ENCODE data around the gene LMTK3.
"Not testable (repeated sequence)": the region's sequence is repeated elsewhere in the genome, so short reads cannot be mapped to it uniquely, and the experiment has no call there.

Gene LMTK3

DNA sequence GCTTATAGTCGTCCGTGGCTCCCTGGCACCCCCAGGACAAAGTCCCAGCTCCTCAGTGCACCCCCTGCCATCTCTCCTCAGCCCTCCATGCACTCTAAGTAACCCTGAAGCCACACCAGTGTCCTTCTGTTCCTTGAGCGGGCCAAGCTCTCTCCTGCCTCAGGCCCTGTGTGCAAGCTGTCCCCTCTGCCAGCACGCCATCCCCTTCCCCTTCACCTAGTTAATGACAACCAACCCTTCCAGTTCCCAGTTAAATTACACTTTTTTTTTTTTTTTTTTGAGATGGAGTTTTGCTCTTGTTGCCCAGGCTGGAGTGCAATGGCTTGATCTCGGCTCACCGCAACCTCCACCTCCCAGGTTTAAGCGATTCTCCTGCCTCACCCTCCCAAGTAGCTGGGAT lies 23.2 kb downstream of the LMTK3 start:
- not testable (repeated sequence) for DNase-seq (ENCODE audit: low spot score)

DNA sequence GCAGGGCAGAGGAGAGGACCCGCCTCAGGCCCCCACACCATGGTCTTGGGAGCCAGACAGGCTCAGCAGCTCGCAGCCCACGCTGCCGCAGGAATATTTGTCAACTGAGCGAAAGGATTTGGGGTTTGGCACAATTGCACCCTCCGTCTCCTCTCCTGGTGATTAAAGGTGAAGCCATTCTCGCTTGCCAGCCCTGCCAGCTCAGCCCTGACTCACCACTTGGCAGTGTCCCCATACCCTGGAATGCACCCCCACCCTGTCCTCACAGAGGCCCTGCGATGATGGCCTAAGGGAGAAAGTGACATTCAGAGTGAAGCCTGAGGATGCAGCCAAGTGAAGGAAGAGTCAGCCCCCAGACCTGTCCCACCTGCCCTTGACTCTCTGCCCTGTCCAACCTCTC lies 23.7 kb downstream of the LMTK3 start:
- DNase-seq (ENCODE audit: low spot score) = no peak

DNA sequence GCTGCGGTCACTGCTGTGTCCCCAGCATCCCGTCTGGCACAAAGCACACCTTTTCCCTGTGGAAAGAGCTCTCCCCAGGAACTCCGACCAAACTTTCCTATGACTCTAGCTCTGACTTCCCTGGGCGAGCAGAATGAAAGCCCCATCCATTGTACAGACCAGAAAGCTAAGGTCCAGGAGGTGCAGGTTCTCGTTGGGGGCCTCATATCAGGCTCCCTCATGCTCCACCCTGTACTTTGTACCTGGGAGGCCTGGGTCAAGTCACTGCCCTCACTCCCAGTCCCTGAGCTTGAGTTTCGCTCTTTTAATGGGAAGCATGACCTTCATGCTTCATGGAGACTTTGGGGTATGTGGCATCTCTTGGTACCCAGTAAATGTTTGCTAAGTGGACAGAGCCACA lies 24.1 kb downstream of the LMTK3 start:
- DNase-seq (ENCODE audit: low spot score) = no peak

DNA sequence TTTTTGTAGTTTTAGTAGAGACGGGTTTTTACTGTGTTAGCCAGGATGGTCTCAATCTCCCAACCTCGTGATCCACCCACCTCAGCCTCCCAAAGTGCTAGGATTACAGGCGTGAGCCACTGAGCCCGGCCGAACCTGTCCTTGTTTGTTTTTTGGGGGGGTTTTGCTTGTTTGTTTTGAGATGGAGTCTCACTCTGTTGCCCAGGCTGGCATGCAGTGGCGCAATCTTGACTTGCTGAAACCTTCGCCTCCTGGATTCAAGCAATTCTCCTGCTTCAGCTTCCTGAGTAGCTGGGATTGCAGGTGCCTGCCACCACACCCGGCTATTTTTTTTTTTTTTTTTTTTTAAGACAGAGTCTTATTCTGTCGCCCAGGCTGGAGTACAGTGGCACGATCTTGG lies 24.9 kb downstream of the LMTK3 start:
- not testable (repeated sequence) for DNase-seq (ENCODE audit: low spot score)

DNA sequence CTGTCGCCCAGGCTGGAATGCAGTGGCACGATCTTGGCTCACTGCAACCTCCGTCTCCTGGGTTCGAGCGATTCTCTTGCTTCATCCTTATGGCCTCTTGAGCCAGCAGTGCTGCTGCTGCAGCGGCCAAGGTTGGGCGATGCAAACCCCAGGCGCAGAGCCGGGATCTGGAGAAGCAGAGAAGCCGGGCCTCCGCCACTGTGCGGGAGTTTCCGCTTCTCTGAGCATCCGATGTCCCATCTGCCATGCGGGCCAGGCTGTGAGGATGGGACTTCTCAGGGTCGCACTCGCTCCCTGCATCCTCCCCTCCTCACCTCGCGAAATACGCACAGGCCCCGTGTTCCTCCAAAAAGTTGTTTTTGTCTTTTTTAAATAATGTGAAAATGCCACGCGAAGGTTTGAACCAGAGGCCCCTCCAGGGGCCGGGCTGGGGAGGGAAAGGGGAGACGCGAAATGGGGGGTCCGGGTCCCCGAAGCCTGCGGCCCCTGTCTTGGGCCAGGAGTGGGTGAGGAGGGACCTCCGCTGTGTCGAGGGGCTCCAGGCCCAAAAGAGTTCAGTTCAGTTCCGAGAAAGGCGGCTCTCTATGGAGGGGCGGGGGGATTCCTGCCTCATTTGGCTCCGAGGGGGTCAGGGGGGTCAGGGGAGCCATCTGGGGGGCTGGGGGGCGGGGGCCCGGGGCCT lies 26.6 kb downstream of the LMTK3 start:
- no peak for DNase-seq (ENCODE audit: low spot score)

DNA sequence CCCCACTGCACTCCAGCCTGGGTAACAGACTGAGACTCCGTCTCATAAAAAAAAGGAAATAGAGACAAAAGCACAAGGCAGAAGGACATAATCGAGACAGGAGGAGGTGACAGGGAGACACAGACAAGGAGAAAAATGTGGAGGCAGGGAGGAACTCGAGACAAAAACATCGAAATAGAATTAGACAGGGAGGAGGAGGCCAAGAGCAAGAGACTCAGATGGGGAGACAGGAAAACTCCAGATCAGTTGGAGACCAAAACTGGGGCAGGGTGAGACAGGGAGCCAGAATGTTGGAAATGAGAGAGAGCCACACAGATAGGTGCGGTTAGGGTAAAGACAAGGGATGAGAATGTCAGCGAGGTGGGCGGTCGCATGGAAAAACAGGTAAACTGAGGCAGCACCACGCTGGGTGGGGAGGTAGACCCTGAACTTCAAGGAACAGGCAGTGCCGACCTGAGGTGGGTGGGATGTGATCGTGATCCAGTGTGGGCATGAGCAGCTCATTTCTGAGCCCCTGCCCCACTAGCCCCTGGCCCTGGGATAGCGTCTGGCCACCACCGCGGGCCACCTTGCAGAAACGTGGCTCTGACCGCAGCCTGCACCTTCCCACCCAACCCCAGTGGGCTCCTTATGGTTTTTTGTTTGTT lies 27.3 kb downstream of the LMTK3 start:
- no peak for DNase-seq (ENCODE audit: low spot score)

DNA sequence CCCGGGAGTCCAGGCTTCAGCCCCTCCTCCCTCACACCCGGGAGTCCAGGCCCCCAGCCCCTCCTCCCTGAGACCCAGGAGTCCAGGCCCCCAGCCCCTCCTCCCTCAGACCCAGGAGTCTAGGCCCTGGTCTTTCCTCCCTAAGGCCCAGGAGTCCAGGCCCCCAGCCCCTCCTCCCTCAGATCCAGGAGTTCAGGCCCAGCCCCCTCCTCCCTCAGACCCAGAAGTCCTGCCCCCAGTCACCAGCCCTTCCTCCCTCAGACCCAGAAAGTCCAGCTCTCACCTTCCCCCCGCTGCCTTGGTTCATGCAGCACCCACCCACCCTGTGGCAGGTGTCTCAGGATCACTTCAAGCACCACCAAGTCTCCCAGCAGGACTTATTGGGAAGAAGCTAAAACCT lies 28.3 kb downstream of the LMTK3 start:
- no peak for DNase-seq (ENCODE audit: low spot score)

DNA sequence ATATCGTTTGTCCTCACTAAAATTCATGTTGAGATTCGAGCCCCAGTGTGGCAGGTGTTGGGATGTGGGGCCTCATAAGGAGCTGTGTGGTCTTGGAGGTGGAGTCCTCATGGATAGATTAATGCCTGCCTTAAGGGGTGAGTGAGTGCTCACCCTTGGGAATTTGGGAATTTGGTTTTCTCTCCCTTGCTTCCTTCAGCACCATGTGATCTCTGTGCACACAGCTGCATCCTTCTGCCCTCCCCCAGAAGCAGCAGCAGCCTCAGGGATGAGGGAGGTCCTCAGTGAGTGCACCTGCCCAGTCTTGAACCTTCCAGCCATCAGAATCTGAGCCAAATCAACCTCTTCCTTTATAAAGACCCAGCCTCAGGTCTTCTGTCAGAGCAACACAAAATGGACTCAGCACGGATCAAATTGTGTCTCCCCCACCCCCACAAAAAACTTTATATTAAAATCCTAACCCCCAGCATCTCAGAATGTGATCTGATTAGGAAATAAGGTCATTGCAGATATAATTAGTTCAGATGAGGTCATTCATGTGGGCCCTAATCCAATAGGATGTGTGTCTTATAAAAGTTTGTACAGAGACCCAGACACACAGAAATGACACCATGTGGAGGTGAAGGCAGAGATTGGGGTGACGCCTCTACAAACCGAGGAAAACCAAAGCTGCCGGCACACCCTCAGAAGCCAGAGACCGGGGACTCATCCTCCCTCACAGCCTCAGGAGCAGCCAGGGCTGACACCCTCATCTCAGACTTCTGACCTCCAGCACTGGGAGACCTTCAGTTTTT lies 29.6 kb downstream of the LMTK3 start:
- DNase-seq (ENCODE audit: low spot score) = no peak

DNA sequence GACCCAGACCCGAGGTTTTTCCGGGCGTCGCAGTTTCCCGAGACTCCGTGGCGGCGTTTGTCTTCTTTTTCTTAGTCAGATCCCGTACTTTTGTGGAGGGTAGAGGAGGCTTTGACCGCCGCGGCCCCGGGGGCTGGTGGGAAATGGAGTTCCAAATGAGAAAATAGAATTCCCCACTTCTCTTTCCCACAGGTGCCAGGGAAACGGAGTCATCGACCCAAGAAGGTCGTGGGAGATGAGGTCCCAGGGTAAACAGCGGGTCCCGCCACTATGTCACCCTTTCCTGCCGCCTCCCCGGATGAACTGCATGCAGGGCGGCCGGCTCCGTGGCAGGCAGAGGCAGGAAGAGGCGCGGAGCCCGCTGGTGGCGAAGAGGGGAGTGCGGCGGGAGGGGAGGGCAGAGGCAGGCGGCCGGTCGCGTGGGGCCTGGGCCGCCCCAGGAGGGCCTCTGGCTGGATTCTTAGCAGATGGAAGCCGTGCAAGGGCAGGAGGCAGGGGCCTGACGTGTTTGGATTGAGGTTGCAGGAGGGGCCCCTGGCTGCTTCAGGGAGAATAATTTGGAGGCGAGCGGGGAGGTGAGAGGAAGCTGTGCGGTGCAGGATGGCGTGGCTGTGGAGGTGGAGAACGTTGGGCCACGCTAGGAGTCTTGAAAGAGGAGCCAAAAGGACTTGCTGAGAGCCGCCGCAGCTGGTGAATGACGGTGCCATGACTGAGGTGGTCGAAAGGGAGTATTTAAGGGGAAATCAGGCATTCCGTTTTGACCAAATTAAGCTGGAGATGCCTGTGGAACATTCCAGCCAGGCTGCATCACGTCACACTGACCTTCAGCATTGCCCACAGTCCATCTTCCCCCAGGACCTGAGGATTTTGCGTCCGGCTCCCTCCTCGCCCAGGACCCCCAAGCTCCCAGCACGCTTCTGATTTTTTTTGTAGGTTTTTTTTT lies 30.8 kb downstream of the LMTK3 start:
- peak; percentile 51 for DNase-seq (ENCODE audit: low spot score)

DNA sequence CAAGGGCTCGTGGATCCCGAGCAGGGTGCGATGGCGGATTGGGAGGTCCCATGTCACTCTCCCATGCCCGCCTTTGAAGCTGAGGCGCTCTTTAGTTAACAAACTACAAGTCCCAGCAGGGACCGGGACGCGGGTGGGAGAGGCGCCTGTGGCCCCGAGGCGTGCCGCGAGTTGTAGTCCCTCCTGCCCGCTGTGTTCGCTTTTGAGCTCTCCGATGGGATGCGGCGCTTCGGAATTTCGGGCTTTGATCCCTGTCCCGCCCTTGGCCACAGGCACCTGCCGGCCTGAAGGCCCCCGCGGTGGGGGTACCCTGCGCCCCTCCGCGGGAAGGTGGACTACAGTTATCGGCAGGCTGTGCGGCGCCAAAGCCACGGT lies 31.5 kb downstream of the LMTK3 start:
- DNase-seq (ENCODE audit: low spot score) = peak; percentile 37

DNA sequence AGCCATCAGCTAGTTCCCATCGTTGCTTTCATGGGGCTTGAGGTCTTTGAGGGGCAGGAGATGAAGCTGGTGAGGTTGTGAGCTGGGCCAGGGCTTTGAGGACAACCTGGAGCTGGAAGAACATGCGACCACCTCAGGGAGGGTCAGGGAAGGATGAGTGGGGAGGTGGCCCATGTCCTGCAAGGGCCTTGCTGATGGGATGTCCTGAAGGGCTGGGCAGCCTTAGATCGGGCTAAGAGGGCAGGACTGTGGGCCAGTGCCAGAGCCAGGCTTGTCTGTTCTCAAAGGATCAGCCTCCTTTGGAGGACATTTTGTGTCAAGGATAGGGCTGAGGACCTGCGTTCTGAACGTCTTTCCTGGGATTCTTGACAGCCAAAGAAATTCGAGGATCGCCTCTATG lies 31.9 kb downstream of the LMTK3 start:
- DNase-seq (ENCODE audit: low spot score) = no peak

DNA sequence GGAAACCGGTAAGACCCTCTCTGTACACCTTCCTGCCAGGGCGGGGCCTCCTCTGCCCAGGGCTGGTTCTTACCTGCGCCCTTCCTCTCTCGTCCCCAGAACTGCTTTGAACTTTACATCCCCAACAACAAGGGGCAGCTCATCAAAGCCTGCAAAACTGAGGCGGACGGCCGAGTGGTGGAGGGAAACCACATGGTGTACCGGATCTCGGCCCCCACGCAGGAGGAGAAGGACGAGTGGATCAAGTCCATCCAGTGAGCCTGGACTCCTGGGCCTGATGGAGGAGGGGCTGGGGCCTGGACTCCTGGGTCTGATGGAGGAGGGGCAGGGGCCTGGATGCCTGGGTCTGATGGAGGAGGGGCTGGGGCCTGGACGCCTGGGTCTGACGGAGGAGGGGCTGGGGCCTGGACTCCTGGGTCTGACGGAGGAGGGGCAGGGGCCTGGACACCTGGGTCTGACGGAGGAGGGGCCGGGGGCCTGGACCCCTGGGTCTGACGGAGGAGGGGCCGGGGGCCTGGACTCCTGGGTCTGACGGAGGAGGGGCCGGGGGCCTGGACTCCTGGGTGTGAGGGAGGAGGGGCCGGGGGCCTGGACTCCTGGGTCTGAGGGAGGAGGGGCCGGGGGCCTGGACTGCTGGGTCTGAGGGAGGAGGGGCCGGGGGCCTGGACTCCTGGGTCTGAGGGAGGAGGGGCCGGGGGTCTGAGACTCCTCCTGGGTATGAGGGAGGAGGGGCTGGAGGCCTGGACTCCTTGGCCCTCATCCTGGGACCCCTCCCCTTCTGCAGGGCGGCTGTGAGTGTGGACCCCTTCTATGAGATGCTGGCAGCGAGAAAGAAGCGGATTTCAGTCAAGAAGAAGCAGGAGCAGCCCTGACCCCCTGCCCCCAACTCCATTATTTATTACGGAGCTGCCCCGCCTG lies 33.0 kb downstream of the LMTK3 start:
- DNase-seq (ENCODE audit: low spot score) = no peak

DNA sequence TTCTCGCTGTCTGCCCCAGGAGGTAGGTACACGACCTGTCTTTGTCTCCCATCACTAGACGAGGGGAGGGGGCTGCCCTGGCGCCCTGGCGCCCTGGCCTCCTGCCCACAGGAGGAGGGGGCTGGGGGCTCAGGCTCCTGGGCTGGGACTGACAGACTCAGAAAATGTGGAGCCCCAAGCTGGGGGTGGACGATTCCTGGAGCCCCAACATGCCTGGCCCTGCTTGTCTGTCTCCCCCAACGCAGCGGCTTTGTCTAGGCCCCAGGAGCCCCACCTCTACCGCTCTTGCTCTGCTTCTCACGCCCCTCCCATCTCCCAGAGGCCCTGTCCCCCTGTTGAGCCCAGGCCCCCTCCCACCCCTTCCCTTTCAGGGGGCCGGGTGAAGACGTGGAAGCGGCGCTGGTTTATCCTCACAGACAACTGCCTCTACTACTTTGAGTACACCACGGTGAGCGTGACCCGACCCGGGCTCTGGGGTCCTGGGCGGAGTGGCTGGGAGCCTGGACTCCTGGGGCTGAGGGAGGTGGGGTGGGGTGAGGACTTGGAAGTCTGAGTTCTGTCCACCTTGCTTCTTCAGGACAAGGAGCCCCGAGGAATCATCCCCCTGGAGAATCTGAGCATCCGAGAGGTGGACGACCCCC lies 33.8 kb downstream of the LMTK3 start:
- DNase-seq (ENCODE audit: low spot score) = no peak

DNA sequence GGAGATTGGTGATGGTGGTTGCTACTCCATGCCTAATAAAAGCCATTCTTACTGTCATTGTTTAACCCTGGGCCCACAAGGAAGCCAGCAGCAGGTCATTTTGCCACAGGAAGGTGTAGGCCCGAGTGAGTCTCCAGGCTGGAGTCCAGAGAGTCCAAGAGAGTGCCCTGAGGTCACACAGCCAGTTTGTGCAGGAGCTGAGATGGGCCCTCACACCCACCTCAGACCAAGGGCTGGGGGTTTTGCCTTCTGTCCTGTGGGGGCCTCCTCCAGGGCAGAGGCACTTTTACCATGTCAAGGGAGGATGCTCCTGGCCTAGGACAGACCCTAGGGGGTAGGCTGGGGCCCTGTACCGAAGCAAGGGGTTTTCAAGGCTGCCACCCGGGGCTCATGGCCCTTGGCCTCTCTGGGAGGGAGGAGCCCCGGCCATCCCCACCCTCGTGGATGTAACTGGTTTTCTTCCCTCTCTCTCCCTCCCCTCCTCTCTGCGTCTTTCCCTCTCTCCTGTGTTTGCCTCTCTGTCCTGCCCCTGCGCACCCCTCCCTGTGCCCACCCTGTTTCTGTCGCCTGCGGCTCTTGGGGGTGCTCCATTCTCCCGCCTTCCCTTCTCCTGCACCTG lies 34.5 kb downstream of the LMTK3 start:
- no peak for DNase-seq (ENCODE audit: low spot score)

DNA sequence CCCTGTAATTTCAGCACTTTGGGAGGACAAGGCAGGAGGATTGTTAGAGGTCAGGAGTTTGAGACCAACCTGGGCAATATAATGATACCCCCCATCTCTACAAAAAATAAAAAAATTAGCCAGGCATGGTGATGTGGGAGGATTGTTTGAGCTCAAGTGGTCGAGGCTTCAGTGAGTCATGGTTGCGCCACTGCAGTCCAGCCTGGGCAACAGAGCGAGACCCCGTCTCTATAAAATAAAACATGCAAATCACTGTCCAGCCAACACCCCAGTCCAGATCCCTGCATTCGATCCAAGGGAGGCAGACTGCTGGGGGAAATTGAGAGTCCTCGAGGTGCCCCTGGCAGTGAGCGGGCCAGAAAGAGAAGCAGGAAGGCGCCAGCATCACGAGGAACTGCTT lies 35.5 kb downstream of the LMTK3 start:
- DNase-seq (ENCODE audit: low spot score) = no peak

DNA sequence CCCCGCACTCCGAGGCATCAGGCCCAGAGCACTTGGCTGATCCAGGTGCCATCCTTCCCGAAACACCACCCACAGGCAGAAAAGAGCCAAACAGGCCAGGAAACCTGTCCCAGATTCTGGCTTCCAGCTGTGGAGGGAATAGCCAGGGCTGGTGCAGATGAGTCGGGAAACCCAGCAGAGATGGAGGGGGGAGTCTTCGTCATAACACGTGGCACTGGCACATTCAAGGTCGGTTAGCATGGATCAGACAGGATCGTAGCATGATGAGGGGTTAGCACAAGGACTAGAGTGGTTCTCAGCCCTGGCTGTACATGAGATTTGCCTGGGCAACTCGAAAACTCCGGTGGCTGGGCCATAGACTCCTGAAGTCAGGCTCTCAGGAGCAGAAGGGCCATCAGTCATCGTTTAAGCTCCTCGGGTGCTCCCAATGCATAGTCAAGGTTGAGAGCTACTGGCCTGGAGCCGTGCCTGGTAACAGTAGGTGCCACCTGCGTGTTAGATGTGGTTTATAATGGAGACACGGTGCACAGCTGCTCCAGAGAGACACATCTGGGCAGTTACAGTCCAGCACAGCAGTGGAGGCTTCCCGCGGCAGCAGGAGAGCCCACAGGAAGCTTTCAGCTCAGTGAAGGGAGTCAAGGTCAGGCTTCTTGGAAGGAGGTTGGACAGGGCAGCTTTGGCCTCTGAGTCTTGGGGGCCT lies 36.1 kb downstream of the LMTK3 start:
- no peak for DNase-seq (ENCODE audit: low spot score)

DNA sequence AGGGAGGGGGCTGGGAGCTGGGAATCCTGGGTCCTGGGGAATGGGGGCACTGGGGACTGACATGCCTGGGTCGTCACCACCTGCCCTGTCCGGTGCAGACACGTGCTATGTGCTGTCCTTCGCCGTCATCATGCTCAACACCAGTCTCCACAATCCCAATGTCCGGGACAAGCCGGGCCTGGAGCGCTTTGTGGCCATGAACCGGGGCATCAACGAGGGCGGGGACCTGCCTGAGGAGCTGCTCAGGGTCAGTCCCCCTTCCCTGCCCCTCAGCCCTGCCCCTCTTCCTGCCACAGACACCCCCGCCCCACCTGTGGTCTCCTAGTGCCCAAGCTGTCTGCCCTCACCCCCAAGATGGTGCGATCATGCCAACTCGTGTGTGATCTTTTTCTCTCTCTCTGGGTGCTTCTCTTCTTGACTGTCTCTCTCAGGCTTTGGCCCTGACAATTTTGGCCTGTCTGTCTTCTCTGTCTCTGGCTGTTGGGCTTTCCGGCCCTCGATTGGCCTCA lies 37.5 kb downstream of the LMTK3 start:
- DNase-seq (ENCODE audit: low spot score) = no peak

DNA sequence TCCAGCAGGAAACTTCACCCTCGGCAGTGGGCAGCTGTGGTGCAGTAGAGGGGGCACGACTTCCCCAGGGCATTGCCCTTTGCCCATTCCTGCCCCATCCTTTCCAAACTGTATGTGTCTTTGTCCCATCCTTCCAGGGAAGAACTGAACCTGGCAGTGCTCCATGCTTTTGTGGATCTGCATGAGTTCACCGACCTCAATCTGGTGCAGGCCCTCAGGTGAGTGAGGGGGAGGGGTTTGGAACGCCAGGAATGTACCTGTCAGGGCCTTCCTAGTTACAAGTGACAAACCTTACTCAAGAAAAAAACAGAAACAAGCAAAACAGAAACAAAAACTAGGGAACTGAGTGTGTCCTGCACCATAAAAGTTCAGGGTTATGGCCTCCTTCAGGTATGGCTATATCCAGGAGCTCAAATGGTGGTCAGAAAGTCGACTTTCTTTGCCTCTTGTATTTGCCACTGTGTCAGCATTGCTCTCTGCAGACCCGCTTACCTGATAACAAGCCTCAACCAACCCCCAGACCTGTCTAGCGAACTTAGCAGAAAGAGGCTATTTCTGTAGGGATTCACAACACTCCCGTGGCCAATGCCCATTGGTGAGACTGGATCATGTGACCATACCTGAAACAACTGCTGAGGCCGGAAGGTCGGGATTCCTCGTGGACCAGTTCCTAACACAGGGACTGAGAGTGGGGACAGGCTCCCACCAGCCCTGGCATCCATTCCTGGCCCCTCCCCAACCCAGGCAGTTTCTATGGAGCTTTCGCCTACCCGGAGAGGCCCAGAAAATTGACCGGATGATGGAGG lies 38.3 kb downstream of the LMTK3 start:
- DNase-seq (ENCODE audit: low spot score) = no peak

Data from CD4-positive, alpha-beta T cell treated with Interleukin-2 at 100 ng/mL for 4 hours (primary cell).